Sigmoid colon (tissue), 7 donors: ENCODE results near the gene SNCB. TPM values are rescaled to one million over a fixed set of nuclear protein-coding genes. Genes with fewer than 3 reads are reported as not detected.

Source experiments
- DNase-seq: peaks from one replicate; pipeline ENCODE4 v3.0.0-alpha.2; 2019
- H3K27ac ChIP-seq, 4 donors: fragments of 200-600 bp; sonication (generic); one replicate each; pipeline ENCODE4 v1.5.1; 2016 to 2019; ENCODE audit warnings: mild to moderate bottlenecking in 1 of 4
- H3K27me3 ChIP-seq, 3 donors: fragments of 200-600 bp; sonication (generic); one replicate each; pipeline ENCODE4 v1.5.1; 2019; ENCODE audit warnings: mild to moderate bottlenecking in 1 of 3
- H3K36me3 ChIP-seq, 4 donors: fragments of 200-600 bp; sonication (generic); one replicate each; pipeline ENCODE4 v1.5.1; 2016 to 2019
- H3K4me1 ChIP-seq, 4 donors: fragments of 200-600 bp; sonication (generic); one replicate each; pipeline ENCODE4 v1.5.1; 2017 to 2019
- H3K4me3 ChIP-seq, 4 donors: fragments of 200-600 bp; sonication (generic); one replicate each; pipeline ENCODE4 v1.5.1; 2017 to 2019; ENCODE audit warnings: mild to moderate bottlenecking in 2 of 4, moderate library complexity in 1 of 4
- H3K9me3 ChIP-seq, 4 donors: fragments of 200-600 bp in 3 of 4; sonication (generic) in 3 of 4; one replicate each; pipeline versions ENCODE4 v1.5.1 to v1.6.1; 2013 to 2019
- CTCF ChIP-seq, 4 experiments: fragments of 450-650 bp in 3 of 4; fragments of 200-600 bp in 1 of 4; IDR thresholded peaks; one replicate each; pipeline ENCODE4 v1.5.1; 2016 to 2019; ENCODE audit warnings: antibody characterized with exemption in 4 of 4, mild to moderate bottlenecking in 3 of 4, moderate library complexity in 2 of 4
- EP300 ChIP-seq, 4 donors: sonication (generic); formaldehyde crosslinking; IDR thresholded peaks; one replicate each; pipeline ENCODE4 v1.6.1; 2017; ENCODE audit warnings: antibody characterized with exemption in 4 of 4
- POLR2A ChIP-seq, 2 donors: fragments of 450-650 bp; IDR thresholded peaks; one replicate each; pipeline ENCODE4 v1.6.1; 2016; ENCODE audit warnings: antibody characterized with exemption in 2 of 2, mild to moderate bottlenecking in 2 of 2, moderate library complexity in 2 of 2
- POLR2AphosphoS5 ChIP-seq, 4 donors: sonication (generic); formaldehyde crosslinking; IDR thresholded peaks; one replicate each; pipeline ENCODE4 v1.6.1; 2017; ENCODE audit warnings: antibody characterized with exemption in 4 of 4
- WGBS, 2 donors: extraction: QIAGEN DNeasy Blood & Tissue Kit; methylation state at CpG; one replicate each; pipeline ENCODE4 v1.1.7; 2013; 5-methylcytosine and 5-hydroxymethylcytosine counted together
- intact Hi-C: fragments of 100-400 bp; cut with DNase I; formaldehyde crosslinking; loops from one replicate; pipeline ENCODE4 v1.15.1; 2023
- polyA plus RNA-seq, 3 donors: library from polyadenylated mRNA; stranded (reverse); fragments of 200-250 nt; gene quantifications; one replicate each; pipeline ENCODE4 v1.2.3, GENCODE V29; 2013
- total RNA-seq, 4 donors: library from RNA; depleted of rRNA; stranded (reverse); fragments of >200 nt; gene quantifications; one replicate each; pipeline ENCODE4 v1.1.0, GENCODE V29; 2016
- donor health status: healthy with polysubstance abuse.
- donor health status: Bipolar disorder and iron deficiency.
- donor health status: healthy.

Gene SNCB
- total and polyA plus RNA-seq, 7 donors, result 0.23 to 2.2 TPM; not detected in 5

GRCh38 chr5:176676361-176676824 is 46.1 kb upstream of the SNCB start:
- Histone ChIP-seq H3K27me3 (peaks cover 13 to 41% (median 20%) of the 10 kb centered on the region in 3 donors), H3K27ac (no peak overlapping the region), H3K4me1 (peaks cover 0 to 8% (median 2%) of the 10 kb centered on the region in 4 donors), H3K4me3 (no peak overlapping the region), H3K9me3 (no peaks in the 10 kb centered on the region), H3K36me3 (no peaks in the 10 kb centered on the region)
- intact Hi-C loops, result no loop called here
- WGBS, 2 donors, result 62 to 77% methylated on average over 10 of the region's 10 CpGs
- no peak for DNase-seq
- TF ChIP-seq EP300 (IDR thresholded peaks at IDR 0.05), result no peak
- TF ChIP-seq CTCF (IDR thresholded peaks at IDR 0.05), result no peak
- no peak for TF ChIP-seq POLR2AphosphoS5 (IDR thresholded peaks at IDR 0.05)
- no peak for TF ChIP-seq POLR2A (IDR thresholded peaks at IDR 0.05)

GRCh38 chr5:176675676-176676360 is 45.5 kb upstream of the SNCB start:
- Histone ChIP-seq H3K36me3 (no peaks in the 10 kb centered on the region), H3K4me1 (peaks cover 0 to 8% (median 2%) of the 10 kb centered on the region in 4 donors), H3K4me3 (no peak overlapping the region), H3K27me3 (peaks cover 13 to 39% (median 19%) of the 10 kb centered on the region in 3 donors), H3K9me3 (no peaks in the 10 kb centered on the region), H3K27ac (no peak overlapping the region)
- no peak for DNase-seq
- intact Hi-C loops, result no loop called here
- WGBS, 2 donors, result 65 to 69% methylated on average over 19 of the region's 19 CpGs
- TF ChIP-seq EP300 (IDR thresholded peaks at IDR 0.05) (no peak), POLR2A (IDR thresholded peaks at IDR 0.05) (no peak), CTCF (IDR thresholded peaks at IDR 0.05) (no peak), POLR2AphosphoS5 (IDR thresholded peaks at IDR 0.05) (no peak)

GRCh38 chr5:176674799-176675198 is 44.5 kb upstream of the SNCB start:
- DNase-seq, result no peak
- 84 to 89% methylated on average over 17 of the region's 17 CpGs for WGBS, 2 donors
- Histone ChIP-seq H3K9me3 (no peaks in the 10 kb centered on the region), H3K36me3 (no peaks in the 10 kb centered on the region), H3K4me1 (peaks cover 0 to 1% (median 0%) of the 10 kb centered on the region in 4 donors), H3K27ac (no peak overlapping the region), H3K4me3 (no peak overlapping the region), H3K27me3 (peaks cover 7 to 39% (median 19%) of the 10 kb centered on the region in 3 donors)
- intact Hi-C loops, result no loop called here
- TF ChIP-seq POLR2A (IDR thresholded peaks at IDR 0.05) (no peak), POLR2AphosphoS5 (IDR thresholded peaks at IDR 0.05) (no peak), EP300 (IDR thresholded peaks at IDR 0.05) (no peak), CTCF (IDR thresholded peaks at IDR 0.05) (no peak)

- intact Hi-C loops, result no loop called here
- H3K9me3 ChIP-seq, result no peaks in the 10 kb centered on the region
- no peak overlapping the region for H3K4me3 ChIP-seq
- no peaks in the 10 kb centered on the region for H3K36me3 ChIP-seq
- no peaks in the 10 kb centered on the region for H3K4me1 ChIP-seq
- H3K27me3 ChIP-seq, result peaks cover 7 to 35% (median 13%) of the 10 kb centered on the region in 3 donors
- WGBS, 2 donors, result 86 to 88% methylated on average over 18 of the region's 18 CpGs
- no peak for DNase-seq
- TF ChIP-seq EP300 (IDR thresholded peaks at IDR 0.05), result no peak
- H3K27ac ChIP-seq, result no peak overlapping the region
Measured at GRCh38 chr5:176673651-176674583, 43.6 kb upstream of the SNCB start.
